Gastrocnemius medialis (tissue), 4 donors: ENCODE results near the gene EIF2D.

Experiments used
- CTCF ChIP-seq, 5 experiments: fragments of 450-650 bp in 3 of 5; fragments of 200-600 bp in 2 of 5; sonication (generic) in 2 of 5; IDR thresholded peaks in 4 of 5; conservative IDR thresholded peaks in 1 of 5; 1 replicate in 4 of 5; 2 replicates in 1 of 5; pipeline ENCODE4 v1.5.1; 2016 to 2019; ENCODE audit warnings: antibody characterized with exemption in 5 of 5, mild to moderate bottlenecking in 3 of 5, moderate library complexity in 3 of 5
- POLR2A ChIP-seq, 2 donors: fragments of 450-650 bp; IDR thresholded peaks; one replicate each; pipeline ENCODE4 v1.6.1; 2017; ENCODE audit warnings: antibody characterized with exemption in 2 of 2, mild to moderate bottlenecking in 2 of 2, moderate library complexity in 2 of 2

- no peak for TF ChIP-seq CTCF (IDR thresholded peaks at IDR 0.05 in 4 of 5, conservative IDR thresholded peaks at IDR 0.05 in 1 of 5)
- no peak for TF ChIP-seq POLR2A (IDR thresholded peaks at IDR 0.05)
These were observed 34.6 kb downstream of the EIF2D start for GRCh38 chr1:206577626-206578025.
